SH-SY5Y (cell line): Measurements from ENCODE around the gene RHBG.

Experiments used
- GATA2 ChIP-seq: IDR thresholded peaks from 2 replicates; pipeline ENCODE4 v1.6.1; 2011; ENCODE audit warnings: mild to moderate bottlenecking, low read depth, low read length
- GATA3 ChIP-seq: IDR thresholded peaks from 2 replicates; pipeline ENCODE4 v1.6.1; 2011; ENCODE audit warnings: low read depth, mild to moderate bottlenecking, low read length, moderate library complexity

RHBG gene

GRCh38 chr1:156418416-156419070 is 49.5 kb downstream of the RHBG start:
- no peak for TF ChIP-seq GATA2

- TF ChIP-seq GATA2 (no peak), GATA3 (no peak)
Measured at GRCh38 chr1:156419854-156420204, 50.8 kb downstream of the RHBG start.

- TF ChIP-seq GATA3, result no peak
- peak; percentile 69 for TF ChIP-seq GATA2
Measured at GRCh38 chr1:156420205-156421061, 51.4 kb downstream of the RHBG start.

- TF ChIP-seq GATA3, result no peak
- no peak for TF ChIP-seq GATA2
Measured at GRCh38 chr1:156421062-156421938, 52.3 kb downstream of the RHBG start.

GRCh38 chr1:156421939-156422601 is 53.1 kb downstream of the RHBG start:
- no peak for TF ChIP-seq GATA2

- no peak for TF ChIP-seq GATA2
- TF ChIP-seq GATA3, result no peak
Measured at GRCh38 chr1:156422602-156423091, 53.6 kb downstream of the RHBG start.

GRCh38 chr1:156423422-156424352 is 54.7 kb downstream of the RHBG start:
- TF ChIP-seq GATA3 (no peak), GATA2 (no peak)

- TF ChIP-seq GATA3 (no peak), GATA2 (no peak)
Measured at GRCh38 chr1:156424806-156425432, 55.9 kb downstream of the RHBG start.

- TF ChIP-seq GATA3, result no peak
- no peak for TF ChIP-seq GATA2
Measured at GRCh38 chr1:156425943-156426342, 56.9 kb downstream of the RHBG start.

GRCh38 chr1:156427957-156428356 is 58.9 kb downstream of the RHBG start:
- no peak for TF ChIP-seq GATA2
- no peak for TF ChIP-seq GATA3

GRCh38 chr1:156428746-156429288 is 59.8 kb downstream of the RHBG start:
- TF ChIP-seq GATA3 (no peak), GATA2 (no peak)

- TF ChIP-seq GATA3 (no peak), GATA2 (no peak)
Measured at GRCh38 chr1:156429313-156430060, 60.5 kb downstream of the RHBG start.
